ENCODE measurements around the gene SH3RF3.

SH3RF3 gene

DNA sequence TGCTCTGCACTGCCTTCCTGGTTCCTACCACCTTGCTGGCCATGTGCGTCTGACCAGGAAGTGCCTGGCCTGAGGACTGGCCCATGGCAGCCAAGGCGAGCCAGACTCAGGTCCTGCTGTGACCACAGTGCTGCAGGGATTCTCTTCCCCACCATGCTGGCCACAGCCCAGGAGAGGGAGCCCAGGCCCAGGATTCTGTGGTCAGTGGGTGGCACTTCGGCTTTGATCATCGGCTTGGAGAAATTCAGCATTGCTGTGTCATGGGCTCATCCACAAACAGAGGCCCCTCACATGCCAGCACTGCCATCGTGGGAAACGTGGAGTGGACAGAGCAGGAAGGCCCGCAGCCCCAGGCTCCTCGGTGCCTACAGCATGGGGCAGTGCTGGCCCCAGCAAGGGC, 273.2 kb downstream of the SH3RF3 start:
- H3K4me3 ChIP-seq (ENCODE audit: low read length), result no peak overlapping the region
- TF ChIP-seq, protein P1, sequence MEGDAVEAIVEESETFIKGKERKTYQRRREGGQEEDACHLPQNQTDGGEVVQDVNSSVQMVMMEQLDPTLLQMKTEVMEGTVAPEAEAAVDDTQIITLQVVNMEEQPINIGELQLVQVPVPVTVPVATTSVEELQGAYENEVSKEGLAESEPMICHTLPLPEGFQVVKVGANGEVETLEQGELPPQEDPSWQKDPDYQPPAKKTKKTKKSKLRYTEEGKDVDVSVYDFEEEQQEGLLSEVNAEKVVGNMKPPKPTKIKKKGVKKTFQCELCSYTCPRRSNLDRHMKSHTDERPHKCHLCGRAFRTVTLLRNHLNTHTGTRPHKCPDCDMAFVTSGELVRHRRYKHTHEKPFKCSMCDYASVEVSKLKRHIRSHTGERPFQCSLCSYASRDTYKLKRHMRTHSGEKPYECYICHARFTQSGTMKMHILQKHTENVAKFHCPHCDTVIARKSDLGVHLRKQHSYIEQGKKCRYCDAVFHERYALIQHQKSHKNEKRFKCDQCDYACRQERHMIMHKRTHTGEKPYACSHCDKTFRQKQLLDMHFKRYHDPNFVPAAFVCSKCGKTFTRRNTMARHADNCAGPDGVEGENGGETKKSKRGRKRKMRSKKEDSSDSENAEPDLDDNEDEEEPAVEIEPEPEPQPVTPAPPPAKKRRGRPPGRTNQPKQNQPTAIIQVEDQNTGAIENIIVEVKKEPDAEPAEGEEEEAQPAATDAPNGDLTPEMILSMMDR (IDR thresholded peaks at IDR 0.05; ENCODE audit: insufficient read depth, low read depth, low read length, missing control alignments), result no peak
- no peak for DNase-seq (ENCODE audit: low read depth)

DNA sequence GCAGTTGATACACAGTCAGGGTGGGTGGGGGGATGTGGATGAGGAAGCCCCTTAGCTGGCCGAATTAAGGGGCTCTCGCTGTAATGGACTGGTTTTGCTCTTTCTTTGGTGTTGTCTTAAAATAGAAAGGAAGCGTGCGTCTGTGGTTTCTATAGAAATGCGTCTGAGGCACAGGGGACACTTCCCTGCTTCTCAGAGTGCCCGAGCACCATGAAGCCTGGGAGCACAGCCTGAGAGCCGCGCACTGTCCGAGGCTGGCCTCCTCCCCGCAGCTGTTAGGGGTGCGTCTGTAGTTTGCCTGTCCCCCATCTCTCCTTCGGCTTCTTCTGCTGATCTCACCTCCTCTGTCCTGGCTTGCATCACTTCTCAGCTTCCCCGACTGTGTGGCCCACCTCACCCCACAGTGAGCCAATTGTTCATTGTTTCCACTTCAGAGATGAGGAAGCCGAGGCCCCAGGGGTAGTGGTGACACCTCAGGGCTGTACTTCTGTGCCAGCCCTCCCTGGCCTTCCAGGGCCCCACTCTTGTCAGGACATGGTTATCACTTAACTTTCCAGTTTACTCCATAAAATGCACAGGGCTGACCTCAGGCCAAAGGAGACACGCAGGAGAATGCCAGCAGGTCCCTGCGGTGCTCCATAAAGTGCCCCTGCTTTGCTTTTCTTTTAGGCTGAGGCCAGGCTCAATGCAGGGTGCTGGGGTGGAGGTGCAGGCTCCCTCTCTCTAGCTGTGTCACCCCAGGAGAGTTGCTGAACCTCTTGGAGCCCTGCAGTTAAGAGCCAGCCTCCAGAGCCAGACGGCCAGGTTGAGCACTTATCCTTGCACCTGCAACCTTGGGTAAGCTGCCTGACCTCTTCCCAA, 274.2 kb downstream of the SH3RF3 start:
- DNase-seq (ENCODE audit: low read depth), result no peak
- no peak overlapping the region for H3K4me3 ChIP-seq (ENCODE audit: low read length)
- TF ChIP-seq, protein P1 (IDR thresholded peaks at IDR 0.05; ENCODE audit: insufficient read depth, low read depth, low read length, missing control alignments), result no peak

DNA sequence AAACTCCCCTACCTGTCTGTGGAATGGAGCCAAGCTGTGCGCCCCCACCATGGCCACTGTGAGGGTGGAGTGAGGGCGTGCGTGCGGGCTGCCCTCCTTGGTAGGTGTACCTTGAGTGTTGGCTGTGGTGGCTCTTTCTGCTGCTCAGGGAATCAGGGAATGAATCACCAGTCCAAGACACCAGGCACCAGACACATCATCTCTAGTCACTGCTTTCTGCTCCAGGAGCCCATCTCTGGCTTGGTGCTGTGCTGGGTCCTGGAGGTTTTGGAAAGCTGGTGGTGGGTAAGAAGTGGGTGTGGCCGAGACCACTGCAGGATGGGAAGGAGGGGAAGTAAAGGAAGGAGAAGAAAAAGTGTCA, 274.8 kb downstream of the SH3RF3 start:
- TF ChIP-seq, protein P1 (IDR thresholded peaks at IDR 0.05; ENCODE audit: insufficient read depth, low read depth, low read length, missing control alignments), result no peak
- DNase-seq (ENCODE audit: low read depth), result peak; percentile 54
- no peak overlapping the region for H3K4me3 ChIP-seq (ENCODE audit: low read length)

DNA sequence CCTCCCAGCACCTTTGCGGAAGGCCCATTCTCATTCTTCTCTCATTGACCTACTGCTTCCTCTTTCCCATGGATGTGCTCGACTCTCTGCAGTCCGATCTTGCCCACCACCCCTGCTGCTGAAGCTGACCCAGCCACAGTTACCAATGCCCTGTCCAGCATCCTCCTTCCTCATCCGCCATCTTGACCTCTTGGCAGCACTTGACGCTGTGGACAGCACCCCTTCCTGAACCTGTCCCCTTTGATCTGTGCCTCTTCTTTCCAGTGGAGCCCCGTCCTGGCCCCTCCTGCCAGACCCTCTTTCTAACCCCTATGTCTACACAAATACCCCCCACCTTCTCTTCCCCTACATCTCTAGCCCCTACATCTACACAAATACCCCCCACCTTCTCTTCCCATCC, 275.7 kb downstream of the SH3RF3 start:
- no peak overlapping the region for H3K4me3 ChIP-seq (ENCODE audit: low read length)
- no peak for DNase-seq (ENCODE audit: low read depth)
- TF ChIP-seq, protein P1 (IDR thresholded peaks at IDR 0.05; ENCODE audit: insufficient read depth, low read depth, low read length, missing control alignments), result no peak

DNA sequence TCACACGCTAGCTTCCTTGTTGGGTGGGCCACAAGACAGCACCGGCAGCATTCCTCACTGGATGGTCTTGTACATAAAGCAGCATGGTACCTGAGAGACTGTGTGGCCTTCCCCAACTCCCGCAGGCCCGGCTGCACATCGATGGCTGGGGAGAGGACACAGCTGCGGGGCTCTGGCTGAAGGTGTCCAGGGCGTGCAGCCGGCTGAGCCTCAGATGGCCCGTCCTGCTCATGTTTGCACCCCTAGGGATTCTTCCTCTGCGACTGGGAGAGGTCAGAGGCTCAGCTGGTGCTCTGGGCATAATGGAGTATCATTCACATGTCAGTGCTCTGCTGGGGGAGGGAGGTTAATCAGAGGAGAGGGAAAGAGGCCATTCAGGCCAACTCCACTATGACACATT, 276.9 kb downstream of the SH3RF3 start:
- no peak for DNase-seq (ENCODE audit: low read depth)
- H3K4me3 ChIP-seq (ENCODE audit: low read length), result no peak overlapping the region
- TF ChIP-seq, protein P1 (IDR thresholded peaks at IDR 0.05; ENCODE audit: insufficient read depth, low read depth, low read length, missing control alignments), result no peak

DNA sequence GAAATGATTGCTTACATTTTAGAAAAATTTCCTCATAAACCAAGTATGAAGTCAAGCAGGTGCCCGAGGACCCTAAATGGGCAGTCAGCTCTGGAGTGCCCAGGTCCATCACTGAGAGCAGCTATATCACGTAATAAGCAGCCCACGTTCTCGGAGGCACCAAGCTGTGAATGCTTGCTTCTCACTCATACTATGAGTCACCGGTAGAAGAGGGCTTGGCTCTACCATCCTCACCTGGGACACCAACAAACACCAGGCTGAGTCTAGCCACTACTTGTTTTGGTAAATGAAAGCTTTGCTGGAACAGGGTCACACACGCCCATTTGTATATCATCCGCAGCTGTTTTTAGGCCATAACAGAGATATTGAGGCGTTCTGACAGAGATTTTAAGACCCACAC, 277.3 kb downstream of the SH3RF3 start:
- peak; percentile 95 for DNase-seq (ENCODE audit: low read depth)
- no peak overlapping the region for H3K4me3 ChIP-seq (ENCODE audit: low read length)
- TF ChIP-seq, protein P1 (IDR thresholded peaks at IDR 0.05; ENCODE audit: insufficient read depth, low read depth, low read length, missing control alignments), result no peak
